IPS-NIHi7 (cell line): ENCODE measurements around the gene SPRYD3.
"Not testable (repeated sequence)": the region's sequence is repeated elsewhere in the genome, so short reads cannot be mapped to it uniquely, and the experiment has no call there.

ENCODE experiments used
- DNase-seq: peaks from one replicate; pipeline ENCODE4 v3.0.0; 2012; ENCODE audit warnings: mixed read lengths; ENCODE audit errors: extremely low spot score

The SPRYD3 gene, protein sequence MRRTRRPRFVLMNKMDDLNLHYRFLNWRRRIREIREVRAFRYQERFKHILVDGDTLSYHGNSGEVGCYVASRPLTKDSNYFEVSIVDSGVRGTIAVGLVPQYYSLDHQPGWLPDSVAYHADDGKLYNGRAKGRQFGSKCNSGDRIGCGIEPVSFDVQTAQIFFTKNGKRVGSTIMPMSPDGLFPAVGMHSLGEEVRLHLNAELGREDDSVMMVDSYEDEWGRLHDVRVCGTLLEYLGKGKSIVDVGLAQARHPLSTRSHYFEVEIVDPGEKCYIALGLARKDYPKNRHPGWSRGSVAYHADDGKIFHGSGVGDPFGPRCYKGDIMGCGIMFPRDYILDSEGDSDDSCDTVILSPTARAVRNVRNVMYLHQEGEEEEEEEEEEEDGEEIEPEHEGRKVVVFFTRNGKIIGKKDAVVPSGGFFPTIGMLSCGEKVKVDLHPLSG

DNA sequence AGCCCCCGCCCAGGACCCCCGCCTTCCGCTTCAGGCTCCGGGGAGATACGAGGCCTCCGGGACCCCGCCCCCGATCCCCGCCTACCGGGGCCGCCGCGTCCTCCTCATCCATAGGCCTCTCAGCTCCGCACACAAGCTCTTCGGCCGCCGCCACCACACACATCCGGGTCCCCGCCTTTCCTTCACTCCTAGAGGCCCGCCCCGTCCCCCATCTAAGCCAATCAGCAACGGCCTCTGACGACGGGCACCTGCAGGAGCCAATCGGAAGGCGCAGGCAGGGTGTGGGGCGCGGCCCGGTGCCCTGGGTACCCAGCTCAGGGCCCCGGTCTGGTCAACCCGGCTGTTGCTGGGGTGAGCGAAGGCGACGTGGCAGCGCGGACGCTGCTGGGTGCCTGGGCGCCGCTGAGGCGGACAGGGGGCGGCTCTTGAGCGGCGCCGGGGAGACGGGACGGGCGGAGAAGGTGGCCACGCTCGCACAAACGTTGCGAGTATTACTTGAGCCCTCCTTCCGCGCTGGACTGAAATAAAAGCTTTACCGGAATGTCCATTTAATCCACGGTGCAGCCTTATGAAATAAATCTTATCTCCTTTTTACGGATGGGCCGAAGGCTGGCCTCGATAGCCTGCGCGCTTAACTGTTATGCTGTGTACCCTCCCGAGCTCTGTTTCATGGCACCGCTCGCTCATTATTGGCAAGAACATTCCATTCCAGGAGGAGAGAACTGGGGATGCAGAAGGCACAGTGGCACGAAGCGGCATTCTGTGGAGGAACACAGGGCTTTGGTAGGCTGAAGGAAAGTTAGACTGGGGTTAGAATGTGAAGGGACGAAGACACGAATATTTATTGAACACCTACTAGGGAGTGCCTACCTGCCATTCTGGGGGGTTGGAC, at the start of gene SPRYD3:
SPRYD3 (minus strand) TSS at position 165 of the 892 bp plus-strand sequence; CDS start at position 108, 57 bp downstream.
- peak; percentile 100 for DNase-seq

DNA sequence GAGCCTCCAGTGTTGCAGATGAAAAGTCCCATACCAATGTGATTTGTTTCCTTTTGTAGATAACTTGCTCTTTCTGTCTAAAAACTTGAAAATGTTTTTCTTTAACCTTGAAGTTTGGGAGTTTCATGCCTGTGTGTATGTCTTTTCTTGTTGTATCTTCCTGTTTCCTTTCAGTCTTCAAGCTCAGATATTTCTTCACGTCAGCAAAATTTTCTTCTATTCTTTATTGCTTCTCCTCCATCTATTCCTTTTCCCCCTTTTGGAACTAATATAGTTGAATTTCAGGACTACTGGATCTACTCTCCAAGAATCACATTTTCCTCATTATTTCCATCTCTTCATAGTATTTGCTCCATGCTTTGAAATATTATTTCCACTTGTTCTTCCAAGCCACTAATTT, 48.0 kb upstream of the SPRYD3 start:
- no peak for DNase-seq

DNA sequence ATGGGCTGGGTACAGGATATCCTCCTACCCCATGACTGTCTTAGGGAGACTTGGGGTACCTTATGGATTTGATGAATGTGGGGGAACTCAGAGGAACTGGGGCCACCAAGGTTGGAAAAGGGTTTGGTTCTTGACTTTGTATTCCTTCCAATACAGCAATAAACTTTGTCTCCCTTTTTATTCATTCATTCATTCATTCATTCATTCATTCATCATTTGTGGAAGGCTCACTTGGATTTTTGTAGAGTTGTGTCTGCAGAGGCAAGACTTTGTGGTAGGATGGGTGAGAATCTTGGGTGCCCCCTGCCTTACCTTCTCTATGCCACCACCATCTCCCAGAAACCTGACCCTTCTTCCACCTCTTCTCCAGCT, 45.1 kb upstream of the SPRYD3 start:
- DNase-seq, result no peak

DNA sequence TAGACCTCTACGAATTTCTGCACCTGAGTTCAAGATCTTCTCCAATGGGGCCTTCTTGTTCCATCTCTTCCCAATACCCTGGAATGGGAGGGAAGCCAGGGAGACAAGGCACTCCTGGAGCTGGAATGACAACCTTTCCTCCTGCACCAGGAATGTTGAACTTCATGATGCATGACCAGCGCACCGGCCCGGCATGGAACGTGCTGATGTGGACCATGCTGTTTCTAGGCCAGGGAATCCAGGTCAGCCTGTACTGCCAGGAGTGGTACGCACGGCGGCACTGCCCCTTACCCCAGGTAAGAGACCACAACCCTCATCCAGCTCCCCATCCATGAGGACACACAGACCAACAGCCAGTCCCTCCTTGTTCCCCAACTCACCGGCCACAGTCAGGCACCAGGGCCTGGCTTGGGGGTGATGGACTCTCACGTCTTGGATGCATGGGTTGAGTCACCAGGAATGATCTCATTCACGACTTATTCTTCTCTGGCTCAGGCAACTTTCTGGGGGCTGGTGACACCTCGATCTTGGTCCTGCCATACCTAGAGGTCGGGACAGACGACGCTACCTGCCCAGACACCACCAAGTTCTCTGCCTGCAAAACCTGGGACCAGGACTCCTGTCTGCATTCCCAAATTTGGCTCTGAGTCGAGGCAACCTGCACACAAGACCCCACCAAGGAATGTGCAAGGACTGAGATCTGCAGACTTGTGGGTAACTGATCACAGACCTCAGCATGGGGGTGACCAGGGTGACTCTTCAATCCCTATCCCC, 44.6 kb upstream of the SPRYD3 start:
- DNase-seq, result peak; percentile 7

DNA sequence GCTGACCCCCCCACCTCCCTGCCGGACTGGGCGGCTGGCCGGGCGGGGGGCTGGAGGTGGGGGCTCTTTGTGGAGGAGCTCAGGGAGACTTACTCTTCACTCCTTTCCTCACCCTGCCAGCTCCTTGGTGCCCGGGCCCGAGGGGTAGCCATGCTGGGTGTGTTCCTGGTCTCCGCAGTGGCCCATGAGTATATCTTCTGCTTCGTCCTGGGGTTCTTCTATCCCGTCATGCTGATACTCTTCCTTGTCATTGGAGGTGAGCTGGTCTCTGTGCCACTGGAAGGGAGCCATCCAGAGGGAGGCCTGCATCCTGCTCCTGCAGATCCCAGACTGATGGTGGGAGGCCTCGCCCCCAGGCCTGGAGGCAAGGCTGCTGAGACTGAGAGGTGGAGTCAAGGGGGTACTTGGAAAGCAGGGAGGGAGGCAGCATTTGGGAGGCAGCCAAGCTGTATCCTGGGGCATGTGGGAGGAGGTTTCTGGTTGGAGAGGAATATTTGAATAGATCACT, 43.8 kb upstream of the SPRYD3 start:
- DNase-seq, result peak; percentile 13

DNA sequence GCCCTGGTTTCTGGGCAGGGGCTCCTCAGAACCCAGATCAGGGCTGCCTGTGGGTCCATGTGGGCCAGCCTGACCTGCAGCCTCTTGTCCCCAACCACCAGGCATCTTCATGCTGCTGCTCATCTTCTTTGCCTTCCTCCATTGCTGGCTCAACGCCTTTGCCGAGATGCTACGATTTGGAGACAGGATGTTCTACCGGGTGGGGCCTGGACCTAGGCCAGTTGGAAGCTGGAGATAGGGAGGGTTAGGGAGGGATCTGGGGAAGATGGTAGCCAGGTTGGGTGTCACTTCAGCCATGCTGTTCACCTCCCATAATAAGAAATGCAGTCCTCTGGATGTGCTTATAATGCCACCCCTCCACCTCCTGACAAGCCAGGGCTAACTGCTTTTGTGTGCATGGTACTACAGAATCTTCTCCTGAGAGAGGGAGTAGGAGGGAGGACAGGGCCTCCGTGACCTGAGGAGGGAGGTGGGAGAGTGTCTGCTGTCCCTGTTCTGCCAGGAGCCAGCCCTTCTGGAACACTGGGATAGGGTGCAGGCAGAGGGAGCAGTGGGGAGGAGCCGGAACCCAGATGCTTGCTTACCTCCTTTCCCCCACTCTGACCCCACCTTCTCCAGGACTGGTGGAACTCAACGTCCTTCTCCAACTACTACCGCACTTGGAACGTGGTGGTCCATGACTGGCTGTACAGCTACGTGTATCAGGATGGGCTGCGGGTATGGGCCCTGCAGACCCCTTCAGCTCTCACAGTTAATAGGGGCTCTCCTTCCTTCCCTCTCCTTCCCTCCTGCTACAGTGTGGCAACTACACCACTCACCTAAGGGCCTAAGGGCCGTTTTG, 41.7 kb upstream of the SPRYD3 start:
- peak; percentile 9 for DNase-seq

DNA sequence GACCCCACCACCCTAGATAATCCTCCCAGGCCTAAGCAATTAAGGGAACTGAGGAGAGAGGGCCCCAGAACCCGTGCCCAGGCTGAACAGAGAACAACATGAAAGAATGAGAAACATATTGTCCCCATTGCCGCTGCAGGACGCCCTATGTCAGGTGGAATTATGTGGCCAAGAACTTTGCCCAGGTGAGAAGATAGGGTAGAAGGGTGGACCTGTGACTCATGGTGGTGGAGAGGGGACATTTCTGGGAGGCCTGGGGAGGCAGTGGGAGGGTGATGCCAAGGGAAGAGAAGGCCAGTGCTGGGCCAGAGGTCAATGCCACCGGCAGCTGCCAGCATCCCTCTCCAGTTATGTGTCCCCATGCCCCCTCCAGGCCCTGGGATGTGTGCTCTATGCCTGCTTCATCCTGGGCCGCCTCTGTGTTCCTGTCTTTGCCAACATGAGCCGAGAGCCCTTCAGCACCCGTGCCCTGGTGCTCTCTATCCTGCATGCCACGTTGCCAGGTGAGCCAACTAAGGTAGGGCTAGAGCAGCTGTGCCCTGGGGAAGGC, 39.6 kb upstream of the SPRYD3 start:
- DNase-seq, result no peak

DNA sequence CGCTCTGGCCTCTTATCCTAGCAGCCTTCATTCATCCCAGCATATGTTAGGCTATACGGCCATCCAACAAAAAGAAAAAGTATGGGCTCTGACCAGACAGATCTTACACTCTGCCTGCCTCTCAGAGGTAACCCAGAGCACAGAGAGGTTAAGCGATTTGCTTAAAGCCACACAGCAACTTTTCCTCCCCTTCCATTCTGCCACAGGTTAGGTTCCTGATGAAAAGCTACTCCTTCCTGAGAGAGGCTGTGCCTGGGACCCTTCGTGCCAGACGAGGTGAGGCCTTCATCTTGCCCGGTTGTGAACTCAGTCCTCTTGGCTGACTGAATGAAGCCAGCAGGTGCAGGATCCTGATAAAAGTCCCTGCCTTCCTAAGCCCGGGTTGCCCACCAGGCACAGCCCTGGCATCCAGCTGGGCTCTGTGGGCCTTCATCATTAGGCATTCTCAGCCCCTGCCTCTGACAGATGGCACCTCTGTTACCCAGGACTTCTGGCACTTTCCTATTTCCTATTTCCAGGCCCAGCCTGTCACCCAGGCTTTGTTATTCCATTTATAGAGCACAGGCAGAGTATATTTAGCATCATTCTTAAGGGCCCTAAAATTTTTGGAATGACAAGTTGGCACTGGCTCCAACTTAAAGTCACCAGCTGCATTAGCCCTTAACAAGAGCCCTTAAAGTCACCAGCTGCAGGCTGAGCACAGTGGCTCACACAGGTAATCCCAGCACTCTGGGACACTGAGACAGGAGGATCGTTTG, 36.9 kb upstream of the SPRYD3 start:
- no peak for DNase-seq

DNA sequence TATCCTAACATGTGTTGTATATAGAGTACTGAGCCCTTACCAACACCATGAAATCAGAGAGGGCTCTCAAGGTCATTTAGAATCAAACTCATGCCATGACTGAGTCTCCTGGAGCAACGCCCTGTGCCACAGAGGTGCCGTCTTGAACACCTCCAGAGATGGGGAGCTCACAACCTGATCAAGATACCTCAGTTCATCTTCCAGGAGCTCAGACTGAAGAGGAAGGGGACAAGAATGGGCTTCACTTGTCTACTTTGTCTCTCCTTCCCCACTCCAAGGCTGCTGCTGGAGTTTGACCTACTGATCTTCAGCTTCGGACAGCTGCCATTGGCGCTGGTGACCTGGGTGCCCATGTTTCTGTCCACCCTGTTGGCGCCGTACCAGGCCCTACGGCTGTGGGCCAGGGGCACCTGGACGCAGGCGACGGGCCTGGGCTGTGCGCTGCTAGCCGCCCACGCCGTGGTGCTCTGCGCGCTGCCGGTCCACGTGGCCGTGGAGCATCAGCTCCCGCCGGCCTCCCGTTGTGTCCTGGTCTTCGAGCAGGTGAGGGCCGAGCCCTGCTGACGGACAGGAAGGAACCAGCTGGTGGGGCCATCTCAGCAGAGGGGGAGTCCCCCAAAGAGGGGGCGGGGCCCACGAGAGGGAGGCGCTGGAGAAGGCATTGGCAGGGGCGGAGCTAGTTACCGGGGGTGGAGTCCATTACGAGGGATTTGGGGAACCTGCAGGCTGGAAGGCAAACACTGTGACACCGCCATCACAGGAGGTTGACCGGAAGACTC, 36.1 kb upstream of the SPRYD3 start:
- DNase-seq, result peak; percentile 88

DNA sequence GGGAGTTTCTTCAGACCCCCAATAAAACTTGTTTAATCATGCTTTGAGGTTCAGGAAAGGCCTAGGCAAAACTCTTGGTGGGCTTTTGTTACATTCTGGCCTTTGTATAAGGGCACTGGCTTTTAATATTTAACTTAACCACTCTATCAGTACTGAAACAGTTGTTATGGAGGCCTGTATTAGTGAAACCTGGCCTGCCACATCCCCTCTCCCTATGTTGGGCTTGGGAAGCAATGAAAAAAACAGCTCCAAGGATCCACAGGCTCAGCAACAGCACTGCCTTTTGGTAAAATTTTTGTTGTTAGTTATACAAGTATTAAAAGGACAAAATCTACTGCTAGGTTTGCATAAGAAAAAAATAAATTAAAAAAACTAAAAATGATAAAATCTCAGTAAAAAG, 34.8 kb upstream of the SPRYD3 start:
- DNase-seq, result no peak

DNA sequence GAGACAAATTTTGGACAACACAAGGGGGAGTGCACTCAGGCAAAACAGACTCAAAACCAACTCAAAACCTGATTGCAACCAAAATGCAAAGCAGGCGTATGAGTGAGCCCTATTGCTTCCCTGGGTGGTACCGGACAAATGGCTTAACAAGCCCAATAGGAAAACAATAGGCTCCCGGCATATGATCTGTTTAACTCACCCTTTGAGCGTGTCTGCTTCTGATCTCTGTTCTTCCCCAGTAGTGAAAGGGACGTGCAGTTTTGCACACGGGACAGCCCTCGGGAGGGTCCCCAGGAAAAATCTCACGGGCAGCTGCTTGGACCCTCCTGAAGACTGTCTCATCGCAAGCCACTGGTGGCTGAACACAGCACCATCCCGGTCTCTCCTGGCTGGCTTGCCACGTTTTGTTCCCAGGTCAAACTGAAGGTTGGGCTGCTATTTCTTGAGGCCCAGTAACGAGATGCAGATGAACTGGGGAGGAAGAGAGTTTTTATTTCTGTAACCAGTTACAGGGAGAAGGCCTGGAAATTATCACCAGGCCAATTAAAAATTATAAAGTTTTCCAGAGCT, 34.0 kb upstream of the SPRYD3 start:
- DNase-seq, result no peak

DNA sequence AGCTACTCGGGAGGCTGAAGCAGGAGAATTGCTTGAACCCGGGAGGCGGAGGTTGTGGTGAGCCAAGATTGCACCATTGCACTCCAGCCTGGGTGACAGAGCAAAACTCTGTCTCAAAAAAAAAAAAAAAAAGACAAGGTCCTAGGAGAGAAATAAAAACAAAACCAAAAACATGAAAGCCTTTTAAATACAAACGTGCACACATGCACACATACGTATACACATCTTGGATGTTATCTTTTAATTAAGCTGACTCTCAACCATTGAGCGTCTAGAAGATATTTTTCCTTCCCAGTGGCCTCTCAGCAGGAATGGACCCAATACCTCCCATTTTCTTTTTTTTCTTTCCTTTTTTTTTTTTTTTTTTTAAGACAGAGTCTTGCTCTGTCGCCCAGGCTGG, 33.2 kb upstream of the SPRYD3 start:
- not testable (repeated sequence) for DNase-seq

DNA sequence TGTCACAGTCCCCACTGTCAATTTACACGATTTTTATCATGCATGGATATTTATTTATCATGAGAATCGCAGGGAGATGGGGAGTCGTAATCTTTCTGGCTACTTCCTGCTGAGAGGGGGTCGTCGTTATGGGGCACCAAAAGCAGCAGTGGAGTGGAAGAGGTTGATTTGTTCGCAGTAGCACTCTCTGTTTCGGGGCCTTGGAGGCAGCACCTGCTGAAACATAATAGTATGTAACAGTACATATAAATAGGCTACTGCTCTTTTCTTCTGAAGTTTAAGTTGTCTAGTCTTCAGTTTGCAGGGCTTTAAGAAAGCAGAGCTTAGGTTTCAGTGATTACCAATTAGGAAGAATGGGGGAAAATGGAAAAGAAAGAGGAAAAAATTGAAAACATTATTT, 27.9 kb upstream of the SPRYD3 start:
- DNase-seq, result peak; percentile 7

DNA sequence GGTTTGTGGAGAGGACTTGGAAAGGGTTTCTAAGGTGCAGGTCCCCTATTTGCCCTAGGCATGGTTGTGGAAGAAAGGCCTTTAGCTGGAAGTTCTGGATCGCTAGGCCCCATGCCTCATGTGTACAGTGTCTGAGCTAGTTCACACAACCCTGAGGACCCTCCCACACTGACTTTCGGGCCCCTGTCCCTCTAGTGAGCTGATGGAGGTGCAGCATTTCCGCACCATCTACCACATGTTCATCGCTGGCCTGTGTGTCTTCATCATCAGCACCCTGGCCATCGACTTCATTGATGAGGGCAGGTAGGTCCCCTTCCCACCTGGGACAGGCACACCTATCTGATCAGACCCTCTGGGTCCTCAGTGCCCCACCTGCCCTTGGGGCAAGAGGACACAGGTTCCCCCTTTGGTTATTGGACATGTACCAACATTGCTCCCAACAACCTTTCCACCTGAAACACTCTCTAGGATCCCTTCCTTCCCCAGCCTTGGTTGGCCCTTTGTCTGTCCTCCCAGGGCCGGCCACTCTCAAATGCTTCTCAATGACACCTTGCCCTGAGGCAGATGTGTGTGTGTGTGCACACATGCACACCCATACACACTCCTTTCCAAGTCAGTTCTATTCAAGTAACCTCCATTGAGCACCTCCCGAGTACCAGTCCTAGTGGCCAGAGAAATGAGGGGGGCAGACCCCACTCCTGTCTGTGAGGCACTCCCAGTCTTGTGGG, 26.7 kb upstream of the SPRYD3 start:
- no peak for DNase-seq

DNA sequence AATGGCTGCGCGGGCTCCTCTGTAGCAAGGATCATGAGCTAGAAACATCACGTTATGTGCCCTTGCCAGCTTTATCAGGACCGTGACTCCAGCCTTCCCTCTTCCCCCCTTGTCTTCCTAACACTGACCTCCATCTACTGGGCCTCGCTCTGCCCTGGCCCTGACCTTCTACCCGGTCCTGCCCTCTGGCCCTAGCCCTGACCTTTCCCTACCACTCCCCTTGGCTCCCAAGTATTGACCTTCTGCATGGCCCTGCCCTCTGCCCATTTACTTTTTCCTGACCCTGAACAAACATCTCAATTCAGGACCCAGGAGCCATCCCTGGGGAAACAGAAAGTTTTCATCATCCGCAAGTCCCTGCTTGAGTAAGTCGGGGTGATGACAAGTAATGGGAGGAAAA, 26.1 kb upstream of the SPRYD3 start:
- peak; percentile 6 for DNase-seq

DNA sequence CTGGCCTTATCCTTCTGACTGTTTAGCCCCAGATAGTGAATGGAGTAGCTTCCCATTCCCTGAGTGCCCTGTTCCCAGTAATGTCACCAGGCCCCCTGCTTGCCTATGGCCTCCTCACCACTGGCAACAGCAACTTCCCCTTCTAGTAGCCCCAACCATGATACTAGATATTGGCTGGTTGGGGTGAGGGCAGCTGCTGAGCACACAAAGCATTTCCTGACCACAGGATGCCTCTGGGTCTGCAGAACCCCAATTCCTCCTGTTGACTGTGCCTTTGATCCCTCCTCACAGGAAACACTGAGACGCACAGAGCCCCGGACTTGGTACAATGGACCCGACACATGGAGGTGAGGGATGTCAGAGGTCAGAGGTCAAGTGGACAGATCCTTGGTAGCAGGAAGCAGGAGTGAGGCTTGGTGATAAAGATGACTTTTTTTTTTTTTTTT, 24.7 kb upstream of the SPRYD3 start:
- no peak for DNase-seq

DNA sequence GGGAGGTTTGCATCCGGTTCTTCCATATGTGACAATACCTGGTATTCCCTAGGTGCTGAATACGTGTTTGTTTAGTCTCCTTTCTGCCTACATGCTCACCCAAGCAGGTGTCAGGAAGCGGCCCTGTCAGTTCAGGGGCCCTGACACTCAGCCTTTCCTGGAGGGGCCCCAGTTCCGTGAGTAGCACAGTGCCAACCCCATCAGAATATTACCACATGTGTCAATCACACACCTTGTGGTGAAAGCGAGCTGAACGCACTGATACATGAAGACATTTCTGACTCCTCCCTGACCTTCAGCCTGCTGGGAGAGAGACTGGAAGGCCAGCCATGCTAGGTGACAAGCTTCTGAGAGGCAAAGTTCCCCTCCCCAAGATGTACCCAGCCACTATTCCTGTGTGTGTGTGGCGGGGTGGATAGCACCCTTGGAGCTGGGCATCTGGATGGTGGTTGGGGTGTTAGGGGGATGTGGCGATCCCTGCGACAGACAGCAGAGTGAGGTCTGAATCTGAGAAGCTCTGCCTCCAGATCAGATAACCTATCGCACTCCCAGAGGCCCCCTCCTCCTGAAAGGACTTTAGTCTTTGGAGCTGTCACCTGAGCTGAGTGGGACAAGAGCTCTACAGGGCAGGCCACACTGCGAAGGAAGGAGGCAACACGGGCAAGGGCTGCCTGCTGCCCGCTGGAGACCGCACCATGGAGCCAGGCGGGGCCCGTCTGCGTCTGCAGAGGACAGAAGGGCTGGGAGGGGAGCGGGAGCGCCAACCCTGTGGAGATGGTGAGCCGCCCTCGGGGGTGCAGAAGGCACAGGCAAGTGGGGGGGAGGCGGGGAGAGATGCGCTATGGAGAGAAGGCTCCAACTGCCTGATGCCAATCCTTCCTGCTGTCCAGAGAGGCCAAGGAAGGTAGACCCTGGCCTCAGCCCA, 24.0 kb upstream of the SPRYD3 start, which contains the start of gene SOAT2:
SOAT2 (plus strand) TSS at position 604 of the 925 bp plus-strand sequence; CDS start at position 696, 92 bp downstream.
- DNase-seq, result peak; percentile 10
